Measurements from ENCODE around the gene NAALADL1. TPM values are rescaled to one million over a fixed set of nuclear protein-coding genes. Genes with fewer than 3 reads are reported as not detected.

The NAALADL1 gene
- total RNA-seq, 1 experiment from 2014 or later = 0.23 TPM

DNA sequence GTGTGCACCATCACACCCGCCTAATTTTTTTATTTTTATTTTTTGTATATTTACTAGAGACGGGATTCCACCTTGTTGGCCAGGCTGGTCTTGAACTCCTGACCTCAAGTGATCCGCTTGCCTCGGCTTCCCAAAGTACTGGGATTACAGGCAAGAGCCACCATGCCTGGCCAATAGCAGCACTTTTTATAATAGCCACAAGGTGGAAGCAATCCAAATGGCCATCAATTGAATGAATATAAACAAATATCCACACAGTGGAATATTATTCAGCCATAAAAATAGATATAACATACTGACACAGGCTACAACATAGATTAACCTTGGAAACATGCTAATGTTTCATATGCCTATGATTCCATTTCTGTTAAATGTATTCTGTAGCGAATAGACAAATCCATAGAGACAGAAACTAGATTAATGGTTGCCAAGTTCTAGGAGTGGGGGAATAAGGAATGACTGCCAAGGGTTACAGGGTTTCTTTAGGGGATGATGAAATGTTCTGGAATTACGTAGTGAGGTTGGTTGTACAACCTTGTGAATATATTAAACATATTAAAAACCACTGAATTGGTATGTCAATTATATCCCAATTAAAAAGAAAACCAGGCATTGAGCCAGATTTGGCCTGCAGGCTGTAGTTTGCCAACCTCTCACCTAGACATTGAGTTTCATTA lies 42.5 kb upstream of the NAALADL1 start:
- ChIA-PET CTCF (interaction anchor here (1.2 kb wide), 1 partner anchor 10 kb away, joined by 5 read pairs; the partner anchor contains the start of gene TM7SF2), POLR2A (interaction anchor here (0.8 kb wide), 1 partner anchor 11 kb away, joined by 3 read pairs; no protein-coding TSS in a partner anchor)

DNA sequence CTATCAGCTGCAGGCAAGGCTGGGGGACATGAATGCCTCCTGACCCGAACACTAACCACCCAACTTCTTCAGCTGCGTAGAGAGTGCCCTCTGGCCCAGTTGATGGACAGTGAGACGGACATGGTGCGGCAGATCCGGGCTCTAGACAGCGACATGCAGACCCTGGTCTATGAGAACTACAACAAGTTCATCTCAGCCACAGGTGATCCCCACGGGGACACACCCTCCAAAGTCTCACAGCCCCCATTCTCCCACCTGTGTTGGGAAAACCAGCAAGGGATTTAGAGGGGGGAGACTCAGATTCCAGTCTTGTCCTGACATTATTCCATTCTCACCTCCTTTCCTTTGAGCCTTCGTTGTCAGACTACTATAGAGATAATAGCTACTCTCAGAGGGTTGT lies 38.6 kb upstream of the NAALADL1 start:
- POLR2A ChIA-PET = interaction anchor here (0.5 to 0.9 kb wide), 2 partner anchors 19 to 81 kb away, joined by 3 to 4 read pairs; no protein-coding TSS in a partner anchor
- no peak for DNase-seq
- intact Hi-C loops (cut with micrococcal nuclease; ENCODE audit: unreplicated experiment) = loop anchor here (1.0 kb wide), 2 partner anchors 13 to 20 kb away; partner anchors contain the start of gene ZNHIT2
- Histone ChIP-seq H3K4me1 (peaks cover 10% of the 10 kb centered on the region), H3K4me3 (ENCODE audit: low read depth, low read length) (peak overlapping the region; percentile 56), H3K9me3 (no peaks in the 10 kb centered on the region), H3K27me3 (replicated peaks; ENCODE audit: control insufficient read depth, insufficient read depth, low read length) (no peaks in the 10 kb centered on the region), H3K36me3 (ENCODE audit: control insufficient read depth, insufficient read depth, low read length) (0 out of 2 replicates have a peak, but pooled peaks cover 2% of the 10 kb centered on the region)
- Mint-ChIP-seq H3K4me3 (ENCODE audit: unreplicated experiment) (peak overlapping the region; percentile 86), H3K4me1 (ENCODE audit: low read depth, unreplicated experiment) (peaks cover 12% of the 10 kb centered on the region), H3K27ac (ENCODE audit: unreplicated experiment) (peak overlapping the region; percentile 90), H3K36me3 (ENCODE audit: insufficient read depth, unreplicated experiment) (peaks cover 14% of the 10 kb centered on the region), H3K9me3 (ENCODE audit: unreplicated experiment) (no peaks in the 10 kb centered on the region), H3K27me3 (ENCODE audit: insufficient read depth, unreplicated experiment) (no peaks in the 10 kb centered on the region)
- CTCF ChIA-PET = interaction anchor here (0.9 to 2.6 kb wide), 3 partner anchors 13 to 21 kb away, joined by 4 to 10 read pairs (median 9); partner anchors contain the start of genes TM7SF2 and ZNHIT2
- BruUV-seq (replicated peaks) = TSS peak; percentile 50
- TF ChIP-seq, protein P1, sequence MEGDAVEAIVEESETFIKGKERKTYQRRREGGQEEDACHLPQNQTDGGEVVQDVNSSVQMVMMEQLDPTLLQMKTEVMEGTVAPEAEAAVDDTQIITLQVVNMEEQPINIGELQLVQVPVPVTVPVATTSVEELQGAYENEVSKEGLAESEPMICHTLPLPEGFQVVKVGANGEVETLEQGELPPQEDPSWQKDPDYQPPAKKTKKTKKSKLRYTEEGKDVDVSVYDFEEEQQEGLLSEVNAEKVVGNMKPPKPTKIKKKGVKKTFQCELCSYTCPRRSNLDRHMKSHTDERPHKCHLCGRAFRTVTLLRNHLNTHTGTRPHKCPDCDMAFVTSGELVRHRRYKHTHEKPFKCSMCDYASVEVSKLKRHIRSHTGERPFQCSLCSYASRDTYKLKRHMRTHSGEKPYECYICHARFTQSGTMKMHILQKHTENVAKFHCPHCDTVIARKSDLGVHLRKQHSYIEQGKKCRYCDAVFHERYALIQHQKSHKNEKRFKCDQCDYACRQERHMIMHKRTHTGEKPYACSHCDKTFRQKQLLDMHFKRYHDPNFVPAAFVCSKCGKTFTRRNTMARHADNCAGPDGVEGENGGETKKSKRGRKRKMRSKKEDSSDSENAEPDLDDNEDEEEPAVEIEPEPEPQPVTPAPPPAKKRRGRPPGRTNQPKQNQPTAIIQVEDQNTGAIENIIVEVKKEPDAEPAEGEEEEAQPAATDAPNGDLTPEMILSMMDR (IDR thresholded peaks at IDR 0.05; ENCODE audit: insufficient read depth in 1 of 2, low read depth in 1 of 2, low read length in 1 of 2, severe bottlenecking in 1 of 2, unreplicated experiment in 1 of 2) = no peak

More for the DNA sequence above, 42.5 kb upstream of the NAALADL1 start:
- TF ChIP-seq, protein P1 (IDR thresholded peaks at IDR 0.05; ENCODE audit: insufficient read depth in 1 of 2, low read depth in 1 of 2, low read length in 1 of 2, severe bottlenecking in 1 of 2, unreplicated experiment in 1 of 2) = no peak
- Mint-ChIP-seq H3K36me3 (ENCODE audit: insufficient read depth, unreplicated experiment) (peaks cover 31% of the 10 kb centered on the region), H3K9me3 (ENCODE audit: unreplicated experiment) (no peaks in the 10 kb centered on the region), H3K27ac (ENCODE audit: unreplicated experiment) (no peak overlapping the region), H3K4me3 (ENCODE audit: unreplicated experiment) (no peak overlapping the region), H3K4me1 (ENCODE audit: low read depth, unreplicated experiment) (peaks cover 9% of the 10 kb centered on the region), H3K27me3 (ENCODE audit: insufficient read depth, unreplicated experiment) (no peaks in the 10 kb centered on the region)
- Histone ChIP-seq H3K4me3 (ENCODE audit: low read depth, low read length) (no peak overlapping the region), H3K9me3 (no peaks in the 10 kb centered on the region), H3K36me3 (ENCODE audit: control insufficient read depth, insufficient read depth, low read length) (peaks cover 2% of the 10 kb centered on the region; the same call in 1 of the 2 replicates), H3K27me3 (replicated peaks; ENCODE audit: control insufficient read depth, insufficient read depth, low read length) (no peaks in the 10 kb centered on the region), H3K4me1 (peaks cover 7% of the 10 kb centered on the region)
- intact Hi-C loops (cut with micrococcal nuclease; ENCODE audit: unreplicated experiment) = no loop called here
- no TSS peak for BruUV-seq (replicated peaks)
- DNase-seq = no peak

DNA sequence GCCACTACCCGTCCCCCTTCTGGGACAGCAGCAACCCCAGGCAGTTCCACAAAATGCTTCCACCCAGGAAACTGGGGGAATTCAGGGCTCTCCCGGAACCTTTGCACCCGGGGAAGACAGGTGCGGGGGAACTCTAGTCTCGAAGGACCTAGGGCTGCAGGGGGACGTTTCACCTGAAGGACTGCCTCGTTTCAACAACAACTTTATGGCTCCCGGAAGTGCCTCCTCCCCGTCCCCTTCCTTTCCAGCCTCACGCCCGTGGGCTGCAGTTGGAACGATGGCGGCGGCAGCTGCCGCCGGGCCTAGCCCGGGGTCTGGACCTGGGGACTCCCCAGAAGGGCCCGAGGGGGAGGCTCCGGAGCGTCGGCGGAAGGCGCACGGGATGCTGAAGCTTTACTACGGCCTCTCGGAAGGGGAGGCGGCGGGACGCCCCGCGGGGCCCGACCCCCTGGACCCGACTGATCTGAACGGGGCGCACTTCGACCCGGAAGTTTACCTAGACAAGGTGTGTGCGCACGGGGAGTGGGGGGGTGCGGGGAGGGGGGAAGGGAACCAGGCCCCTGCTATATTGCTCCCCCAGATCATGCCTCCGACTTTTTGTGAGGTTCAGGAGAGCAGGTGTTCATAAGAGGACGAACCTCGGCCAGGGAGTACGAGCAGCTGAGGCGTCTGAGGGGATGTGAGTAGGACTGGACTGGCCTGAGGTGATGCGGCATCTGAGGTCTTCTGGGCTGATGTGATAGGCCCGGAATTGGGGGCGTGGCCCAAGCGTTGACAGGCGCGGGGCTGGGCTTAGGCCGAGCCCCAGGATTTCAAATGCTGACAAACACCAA lies 37.8 kb upstream of the NAALADL1 start, which contains the start of gene VPS51:
Gene VPS51, plus strand, starts transcription at position 241 of the 833 bp plus-strand sequence. Its CDS starts 37 bp downstream, at position 278.
- Histone ChIP-seq H3K4me1 (peaks cover 10% of the 10 kb centered on the region), H3K27me3 (replicated peaks; ENCODE audit: control insufficient read depth, insufficient read depth, low read length) (no peaks in the 10 kb centered on the region), H3K4me3 (ENCODE audit: low read depth, low read length) (peak within 1 kb of the TSS; percentile 56), H3K36me3 (ENCODE audit: control insufficient read depth, insufficient read depth, low read length) (0 out of 2 replicates have a peak, but pooled peaks cover 2% of the 10 kb centered on the region), H3K9me3 (no peaks in the 10 kb centered on the region)
- H3K9me3 Mint-ChIP-seq (ENCODE audit: unreplicated experiment) = no peaks in the 10 kb centered on the region
- H3K36me3 Mint-ChIP-seq (ENCODE audit: insufficient read depth, unreplicated experiment) = peaks cover 14% of the 10 kb centered on the region
- peak; percentile 92 to 93 for DNase-seq
- ChIA-PET CTCF (interaction anchor here (0.7 to 2.6 kb wide), 4 partner anchors 14 to 311 kb away, joined by 4 to 10 read pairs (median 8); partner anchors contain the start of genes TM7SF2 and ZNHIT2), POLR2A (interaction anchor here (0.5 to 0.9 kb wide), 3 partner anchors 16 to 80 kb away, joined by 3 to 5 read pairs (median 4); partner anchors contain the start of gene TM7SF2)
- no peaks in the 10 kb centered on the region for H3K27me3 Mint-ChIP-seq (ENCODE audit: insufficient read depth, unreplicated experiment)
- H3K4me1 Mint-ChIP-seq (ENCODE audit: low read depth, unreplicated experiment) = peaks cover 12% of the 10 kb centered on the region
- TF ChIP-seq, protein P1 (IDR thresholded peaks at IDR 0.05; ENCODE audit: insufficient read depth in 1 of 2, low read depth in 1 of 2, low read length in 1 of 2, severe bottlenecking in 1 of 2, unreplicated experiment in 1 of 2) = no peak
- BruUV-seq (replicated peaks) = TSS peak; percentile 89
- H3K4me3 Mint-ChIP-seq (ENCODE audit: unreplicated experiment) = peak within 1 kb of the TSS; percentile 86
- intact Hi-C loops (cut with micrococcal nuclease; ENCODE audit: unreplicated experiment) = loop anchor here (1.0 kb wide), 2 partner anchors 14 to 21 kb away; partner anchors contain the start of gene ZNHIT2
- peak within 1 kb of the TSS; percentile 90 for H3K27ac Mint-ChIP-seq (ENCODE audit: unreplicated experiment)
